Cerebellar nuclear complex (tissue), 1 donor: ENCODE data around the gene RIT1.
A peak's percentile ranks its signal among the peaks of the same experiment; 100 is the strongest.

Experiments used
- DNase-seq, 2 experiments: peaks; one replicate each; lab custom pipeline; 2025; lab: John Stamatoyannopoulos, UW

RIT1 gene

DNA sequence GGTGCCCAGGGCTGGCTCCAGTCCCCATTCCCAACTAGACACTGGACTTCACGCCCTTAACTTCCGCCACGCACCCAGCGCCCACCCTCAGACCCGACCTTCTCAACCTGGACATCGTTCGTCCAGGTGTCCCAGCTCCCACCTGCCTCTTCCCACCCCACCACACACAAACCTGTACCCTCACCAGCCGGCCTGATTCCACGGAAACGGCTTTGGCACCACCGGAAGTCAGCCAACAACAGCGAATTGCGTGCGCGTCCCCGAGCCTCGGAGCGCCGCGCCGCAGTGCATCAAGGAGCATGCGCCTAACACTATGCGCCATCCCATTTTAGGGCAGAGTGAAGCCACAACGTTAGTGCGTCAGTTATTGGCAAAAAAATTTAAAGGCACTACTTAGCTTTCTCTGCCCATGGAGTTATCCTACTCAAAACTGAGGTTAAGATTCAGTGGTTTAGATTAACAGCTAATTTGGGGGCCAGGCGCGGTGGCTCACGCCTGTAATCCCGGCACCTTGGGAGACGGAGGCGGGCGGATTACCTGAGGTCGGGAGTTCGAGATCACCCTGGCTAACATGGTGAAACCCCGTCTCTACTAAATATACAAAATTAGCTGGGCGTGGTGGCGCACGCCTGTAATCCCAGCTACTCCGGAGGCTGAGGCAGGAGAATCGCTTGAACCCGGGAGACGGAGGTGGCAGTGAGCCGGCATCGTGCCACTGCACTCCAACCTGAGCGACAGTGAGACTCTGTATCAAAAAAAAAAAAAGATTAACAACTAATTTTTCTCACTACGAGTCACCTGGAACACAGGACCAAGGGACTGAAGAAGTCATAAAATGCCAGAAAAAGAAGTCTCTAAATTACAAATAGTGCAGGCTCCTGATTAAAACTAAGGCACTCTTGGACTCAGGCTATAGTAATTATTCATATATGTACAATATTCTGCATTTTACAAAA lies 53.9 kb downstream of the RIT1 start, which contains the start of gene GON4L:
Gene GON4L (minus strand): TSS at position 240 of the 956 bp plus-strand sequence. CDS start 3,434 bp downstream, outside the sequence.
- DNase-seq = peak; percentile 21 to 86

DNA sequence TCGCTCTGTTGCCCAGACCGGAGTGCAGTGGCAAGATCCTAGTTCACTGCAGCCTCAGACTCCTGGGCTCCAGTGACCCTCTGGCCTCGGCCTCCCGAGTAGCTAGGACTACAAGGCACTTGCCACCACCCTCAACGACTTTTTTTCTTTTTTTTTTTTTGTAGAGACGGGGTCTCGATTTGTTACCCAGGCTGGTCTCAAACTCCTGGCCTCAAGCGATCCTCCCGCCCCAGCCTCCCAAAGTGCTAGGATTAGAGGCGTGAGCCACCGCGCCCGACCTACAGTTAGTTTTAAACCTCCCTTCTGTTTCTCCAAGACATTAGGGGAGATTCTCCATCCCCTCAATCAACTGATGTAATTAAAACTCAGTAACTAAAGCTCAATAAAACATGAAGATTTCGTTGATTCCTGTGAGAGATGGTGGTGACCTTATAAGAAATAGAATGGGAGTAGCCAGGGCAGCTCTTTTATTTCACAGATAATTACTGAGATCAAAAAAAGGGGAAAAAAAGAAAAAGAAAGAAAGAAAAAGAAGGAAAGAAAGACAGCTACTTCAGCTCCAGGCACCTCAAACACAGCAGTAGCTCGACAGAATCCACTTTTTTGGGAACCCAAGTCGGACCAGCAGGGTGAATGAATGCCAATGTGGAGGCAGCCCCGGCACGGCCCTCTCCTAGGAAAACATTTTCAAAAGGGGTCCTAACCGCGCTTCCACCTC lies 54.7 kb downstream of the RIT1 start:
- DNase-seq = no peak

DNA sequence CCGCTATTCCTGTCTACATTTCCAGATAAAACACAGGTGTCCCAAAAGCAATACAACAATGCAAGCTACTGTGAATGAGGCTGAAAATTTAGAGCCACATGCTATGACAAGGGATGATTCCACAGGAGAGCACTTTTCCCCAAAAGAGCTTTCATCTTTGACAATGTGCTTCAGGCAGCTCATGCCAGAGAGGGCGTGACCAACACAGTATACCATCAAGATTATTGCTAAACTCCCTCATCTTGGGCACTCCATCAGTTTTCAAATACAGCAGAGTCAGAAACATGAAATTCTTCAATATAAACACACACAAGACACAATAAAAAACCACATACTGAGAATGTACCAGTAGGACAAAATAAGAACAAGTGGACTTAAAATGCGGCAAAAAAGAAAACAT lies 60.8 kb downstream of the RIT1 start:
- no peak for DNase-seq

- DNase-seq = no peak
These were observed 63.2 kb downstream of the RIT1 start for GRCh38 chr1:155847823-155848529.
